ENCODE measurements around the gene WWOX. TPM values are rescaled to one million over a fixed set of nuclear protein-coding genes. Genes with fewer than 3 reads are reported as not detected.

Gene WWOX
- total RNA-seq, 1 donor from 2014 or later: 17.8 TPM

GRCh38 chr16:79099716-79100115 lies 1000.3 kb downstream of the WWOX start:
- no peak overlapping the region for H3K4me3 Mint-ChIP-seq
- peaks cover 3% of the 10 kb centered on the region for H3K36me3 Mint-ChIP-seq (ENCODE audit: low read depth)
- H3K27ac Mint-ChIP-seq: no peak overlapping the region
- no peaks in the 10 kb centered on the region for H3K9me3 Mint-ChIP-seq
- intact Hi-C loops (cut with micrococcal nuclease): no loop called here
- H3K27me3 Mint-ChIP-seq (ENCODE audit: insufficient read depth): peaks cover 33% of the 10 kb centered on the region
- peaks cover 18% of the 10 kb centered on the region for H3K4me1 Mint-ChIP-seq (ENCODE audit: low read depth)
- DNase-seq (ENCODE audit: low spot score): no peak

DNA sequence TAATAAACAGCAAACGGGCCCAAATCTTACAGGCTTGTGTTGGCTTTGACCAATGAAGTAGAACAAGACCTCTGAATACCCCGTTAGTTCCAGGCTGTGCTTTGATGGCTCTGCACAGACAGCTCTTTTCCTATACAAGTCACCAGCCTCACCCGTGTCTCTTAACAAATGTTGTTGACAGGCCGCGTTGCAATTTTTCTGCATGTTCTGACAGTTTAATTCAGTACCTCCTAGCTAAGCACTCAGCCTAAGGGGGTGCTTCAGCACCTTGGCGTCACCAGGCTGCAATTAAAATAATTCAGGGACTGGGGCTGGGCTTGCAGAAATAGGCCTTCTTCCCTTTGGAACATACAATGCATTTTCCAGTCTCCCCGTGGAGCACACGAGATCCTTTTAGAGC lies 1001.0 kb downstream of the WWOX start:
- Mint-ChIP-seq H3K36me3 (ENCODE audit: low read depth) (peaks cover 3% of the 10 kb centered on the region), H3K9me3 (no peaks in the 10 kb centered on the region), H3K27me3 (ENCODE audit: insufficient read depth) (peaks cover 30% of the 10 kb centered on the region), H3K4me3 (no peak overlapping the region), H3K27ac (no peak overlapping the region), H3K4me1 (ENCODE audit: low read depth) (peaks cover 11% of the 10 kb centered on the region)
- no peak for DNase-seq (ENCODE audit: low spot score)
- intact Hi-C loops (cut with micrococcal nuclease): no loop called here

DNA sequence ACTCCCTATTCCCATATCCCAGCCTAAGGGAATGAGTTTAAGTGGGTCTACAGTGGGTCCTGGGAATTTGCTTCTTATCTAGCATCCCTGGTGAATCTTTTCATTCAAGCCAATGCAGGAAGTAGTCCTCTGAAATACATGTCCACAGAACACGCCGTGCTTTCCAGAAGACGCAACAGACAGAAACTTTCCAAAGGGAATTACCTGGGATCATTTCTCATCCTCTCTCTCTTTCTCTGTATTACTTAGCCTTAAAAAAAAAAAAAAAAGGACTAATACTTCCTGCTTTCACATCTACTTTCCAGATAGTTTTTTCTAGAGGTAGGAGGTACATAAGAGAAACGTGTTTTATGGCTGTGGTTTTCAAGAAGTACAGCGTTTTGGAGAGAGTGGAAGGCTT lies 1002.0 kb downstream of the WWOX start:
- intact Hi-C loops (cut with micrococcal nuclease): no loop called here
- DNase-seq (ENCODE audit: low spot score): no peak
- Mint-ChIP-seq H3K4me1 (ENCODE audit: low read depth) (peaks cover 9% of the 10 kb centered on the region), H3K4me3 (no peak overlapping the region), H3K27ac (no peak overlapping the region), H3K27me3 (ENCODE audit: insufficient read depth) (peaks cover 21% of the 10 kb centered on the region), H3K36me3 (ENCODE audit: low read depth) (peaks cover 3% of the 10 kb centered on the region), H3K9me3 (no peaks in the 10 kb centered on the region)

GRCh38 chr16:79104567-79104966 lies 1005.1 kb downstream of the WWOX start:
- Mint-ChIP-seq H3K9me3 (no peaks in the 10 kb centered on the region), H3K4me3 (no peak overlapping the region), H3K27ac (no peak overlapping the region), H3K4me1 (ENCODE audit: low read depth) (peaks cover 9% of the 10 kb centered on the region), H3K36me3 (ENCODE audit: low read depth) (peaks cover 1% of the 10 kb centered on the region), H3K27me3 (ENCODE audit: insufficient read depth) (peaks cover 8% of the 10 kb centered on the region)
- no peak for DNase-seq (ENCODE audit: low spot score)
- intact Hi-C loops (cut with micrococcal nuclease): no loop called here

GRCh38 chr16:79107301-79107700 lies 1007.8 kb downstream of the WWOX start:
- peaks cover 3% of the 10 kb centered on the region for H3K27me3 Mint-ChIP-seq (ENCODE audit: insufficient read depth)
- H3K36me3 Mint-ChIP-seq (ENCODE audit: low read depth): peaks cover 1% of the 10 kb centered on the region
- intact Hi-C loops (cut with micrococcal nuclease): no loop called here
- peaks cover under 1% of the 10 kb centered on the region for H3K4me1 Mint-ChIP-seq (ENCODE audit: low read depth)
- H3K27ac Mint-ChIP-seq: no peak overlapping the region
- no peak overlapping the region for H3K4me3 Mint-ChIP-seq
- DNase-seq (ENCODE audit: low spot score): no peak
- no peaks in the 10 kb centered on the region for H3K9me3 Mint-ChIP-seq

- DNase-seq (ENCODE audit: low spot score): no peak
- H3K9me3 Mint-ChIP-seq: peaks cover 6% of the 10 kb centered on the region
- intact Hi-C loops (cut with micrococcal nuclease): no loop called here
- H3K27me3 Mint-ChIP-seq (ENCODE audit: insufficient read depth): peaks cover 1% of the 10 kb centered on the region
- no peaks in the 10 kb centered on the region for H3K4me1 Mint-ChIP-seq (ENCODE audit: low read depth)
- peaks cover 2% of the 10 kb centered on the region for H3K36me3 Mint-ChIP-seq (ENCODE audit: low read depth)
- no peak overlapping the region for H3K4me3 Mint-ChIP-seq
- H3K27ac Mint-ChIP-seq: no peak overlapping the region
These were observed 1010.3 kb downstream of the WWOX start for GRCh38 chr16:79109771-79110170.

- no peak for DNase-seq (ENCODE audit: low spot score)
- H3K4me1 Mint-ChIP-seq (ENCODE audit: low read depth): no peaks in the 10 kb centered on the region
- H3K4me3 Mint-ChIP-seq: no peak overlapping the region
- intact Hi-C loops (cut with micrococcal nuclease): no loop called here
- H3K9me3 Mint-ChIP-seq: peaks cover 6% of the 10 kb centered on the region
- no peak overlapping the region for H3K27ac Mint-ChIP-seq
- H3K27me3 Mint-ChIP-seq (ENCODE audit: insufficient read depth): peaks cover 1% of the 10 kb centered on the region
- peaks cover 2% of the 10 kb centered on the region for H3K36me3 Mint-ChIP-seq (ENCODE audit: low read depth)
These were observed 1010.8 kb downstream of the WWOX start for GRCh38 chr16:79110242-79110641.

GRCh38 chr16:79110953-79111352 lies 1011.5 kb downstream of the WWOX start:
- Mint-ChIP-seq H3K27me3 (ENCODE audit: insufficient read depth) (peaks cover 1% of the 10 kb centered on the region), H3K4me1 (ENCODE audit: low read depth) (no peaks in the 10 kb centered on the region), H3K4me3 (no peak overlapping the region), H3K27ac (no peak overlapping the region), H3K36me3 (ENCODE audit: low read depth) (peaks cover 2% of the 10 kb centered on the region), H3K9me3 (peaks cover 6% of the 10 kb centered on the region)
- intact Hi-C loops (cut with micrococcal nuclease): no loop called here
- no peak for DNase-seq (ENCODE audit: low spot score)

GRCh38 chr16:79112462-79112861 lies 1013.0 kb downstream of the WWOX start:
- H3K4me3 Mint-ChIP-seq: no peak overlapping the region
- peaks cover 6% of the 10 kb centered on the region for H3K9me3 Mint-ChIP-seq
- H3K27ac Mint-ChIP-seq: no peak overlapping the region
- no peak for DNase-seq (ENCODE audit: low spot score)
- peaks cover 1% of the 10 kb centered on the region for H3K27me3 Mint-ChIP-seq (ENCODE audit: insufficient read depth)
- intact Hi-C loops (cut with micrococcal nuclease): no loop called here
- H3K36me3 Mint-ChIP-seq (ENCODE audit: low read depth): peaks cover 2% of the 10 kb centered on the region
- no peaks in the 10 kb centered on the region for H3K4me1 Mint-ChIP-seq (ENCODE audit: low read depth)

GRCh38 chr16:79113826-79114225 lies 1014.4 kb downstream of the WWOX start:
- no peak overlapping the region for H3K4me3 Mint-ChIP-seq

DNA sequence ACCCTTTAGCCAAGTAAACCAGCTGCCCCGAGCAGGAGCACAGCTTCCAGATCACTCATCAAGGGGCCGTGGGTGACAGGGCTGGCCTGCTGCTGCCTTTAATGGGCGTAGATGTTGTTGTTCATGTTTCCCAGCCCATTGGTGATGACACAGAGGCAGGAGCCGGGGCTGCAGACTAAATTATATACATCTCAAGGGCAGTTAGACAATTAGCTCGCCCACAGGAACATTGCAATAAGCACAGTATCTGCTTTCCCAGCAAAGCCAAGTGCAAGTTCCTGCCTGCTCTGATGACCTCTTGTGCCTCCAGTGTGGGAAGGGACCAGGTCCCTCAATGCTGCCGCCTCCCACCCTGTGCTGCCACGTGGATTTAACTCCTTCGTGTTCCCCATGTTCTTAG lies 1015.3 kb downstream of the WWOX start:
- Mint-ChIP-seq H3K4me1 (ENCODE audit: low read depth) (no peaks in the 10 kb centered on the region), H3K27ac (no peak overlapping the region), H3K36me3 (ENCODE audit: low read depth) (peaks cover 2% of the 10 kb centered on the region), H3K27me3 (ENCODE audit: insufficient read depth) (peaks cover 2% of the 10 kb centered on the region), H3K9me3 (peaks cover 6% of the 10 kb centered on the region), H3K4me3 (no peak overlapping the region)
- intact Hi-C loops (cut with micrococcal nuclease): no loop called here
- no peak for DNase-seq (ENCODE audit: low spot score)

More at GRCh38 chr16:79113826-79114225, 1014.4 kb downstream of the WWOX start:
- intact Hi-C loops (cut with micrococcal nuclease): no loop called here
- Mint-ChIP-seq H3K9me3 (peaks cover 6% of the 10 kb centered on the region), H3K4me1 (ENCODE audit: low read depth) (no peaks in the 10 kb centered on the region), H3K36me3 (ENCODE audit: low read depth) (peaks cover 2% of the 10 kb centered on the region), H3K27me3 (ENCODE audit: insufficient read depth) (no peaks in the 10 kb centered on the region), H3K27ac (no peak overlapping the region)
- DNase-seq (ENCODE audit: low spot score): no peak

GRCh38 chr16:79121906-79122305 lies 1022.5 kb downstream of the WWOX start:
- H3K27ac Mint-ChIP-seq: no peak overlapping the region
- H3K9me3 Mint-ChIP-seq: peaks cover 8% of the 10 kb centered on the region
- no peaks in the 10 kb centered on the region for H3K4me1 Mint-ChIP-seq (ENCODE audit: low read depth)
- peaks cover 3% of the 10 kb centered on the region for H3K27me3 Mint-ChIP-seq (ENCODE audit: insufficient read depth)
- intact Hi-C loops (cut with micrococcal nuclease): no loop called here
- no peak overlapping the region for H3K4me3 Mint-ChIP-seq
- DNase-seq (ENCODE audit: low spot score): no peak
- H3K36me3 Mint-ChIP-seq (ENCODE audit: low read depth): no peaks in the 10 kb centered on the region

GRCh38 chr16:79122343-79122742 lies 1022.9 kb downstream of the WWOX start:
- Mint-ChIP-seq H3K36me3 (ENCODE audit: low read depth) (no peaks in the 10 kb centered on the region), H3K27ac (no peak overlapping the region), H3K27me3 (ENCODE audit: insufficient read depth) (peaks cover 3% of the 10 kb centered on the region), H3K4me3 (no peak overlapping the region), H3K9me3 (peaks cover 8% of the 10 kb centered on the region), H3K4me1 (ENCODE audit: low read depth) (no peaks in the 10 kb centered on the region)
- intact Hi-C loops (cut with micrococcal nuclease): no loop called here
- no peak for DNase-seq (ENCODE audit: low spot score)

GRCh38 chr16:79124016-79124756 lies 1024.7 kb downstream of the WWOX start:
- H3K9me3 Mint-ChIP-seq: peaks cover 8% of the 10 kb centered on the region
- H3K27ac Mint-ChIP-seq: no peak overlapping the region
- intact Hi-C loops (cut with micrococcal nuclease): no loop called here
- H3K4me3 Mint-ChIP-seq: no peak overlapping the region
- no peak for DNase-seq (ENCODE audit: low spot score)
- no peaks in the 10 kb centered on the region for H3K4me1 Mint-ChIP-seq (ENCODE audit: low read depth)
- H3K27me3 Mint-ChIP-seq (ENCODE audit: insufficient read depth): peaks cover 3% of the 10 kb centered on the region
- no peaks in the 10 kb centered on the region for H3K36me3 Mint-ChIP-seq (ENCODE audit: low read depth)

Measured in activated T-helper 1 cell treated with anti-CD3 and anti-CD28 coated beads, Interleukin-12 subunit alpha, Interleukin-12 subunit beta, Interleukin-2, Interleukin-4 antibody, amounts not matched to agents 30 ng/mL and 10 ng/mL and 1 ng/mL, durations not matched to agents 14 hours and 24 hours and 36 hours (primary cell).